ENCODE data around the gene TMC6.

Gene TMC6

GRCh38 chr17:78089576-78090281 lies 38.8 kb downstream of the TMC6 start:
- Histone ChIP-seq H3K79me1 (ENCODE audit: low read depth, low read length) (no peaks in the 10 kb centered on the region), H3K23ac (ENCODE audit: low read depth, low read length, poor library complexity) (no peak overlapping the region), H4K8ac (ENCODE audit: low read depth, low read length) (no peak overlapping the region), H2BK12ac (ENCODE audit: low read length) (no peak overlapping the region), H3K18ac (ENCODE audit: low read length) (no peak overlapping the region), H3K27ac (replicated peaks; ENCODE audit: low read length) (no peak overlapping the region), H2AK5ac (ENCODE audit: low read depth, low read length) (no peak overlapping the region), H2BK5ac (ENCODE audit: low read length) (no peak overlapping the region), H3K4ac (ENCODE audit: low read length) (no peak overlapping the region), H2BK120ac (ENCODE audit: low read depth, low read length) (no peak overlapping the region), H3K14ac (ENCODE audit: low read length) (no peak overlapping the region), H2BK15ac (ENCODE audit: low read length) (no peak overlapping the region), H3K27me3 (ENCODE audit: control insufficient read depth in 3 of 3, insufficient read depth in 3 of 3, low read depth in 1 of 3, low read length in 3 of 3) (no peaks in the 10 kb centered on the region), H2AFZ (ENCODE audit: low read length) (no peak overlapping the region), H4K91ac (ENCODE audit: low read depth, low read length, poor library complexity) (no peak overlapping the region), H3K36me3 (replicated peaks in 1 of 2; ENCODE audit: control insufficient read depth in 2 of 2, insufficient read depth in 2 of 2, low read length in 2 of 2) (peaks cover 34 to 94% of the 10 kb centered on the region in 2 donors), H3K9me3 (replicated peaks in 1 of 2; ENCODE audit: control insufficient read depth in 2 of 2, insufficient read depth in 1 of 2, low read depth in 1 of 2, low read length in 2 of 2) (no peaks in the 10 kb centered on the region), H3K9ac (ENCODE audit: low read depth, low read length, poor library complexity) (no peak overlapping the region), H3K4me2 (ENCODE audit: insufficient read depth, low read length, poor library complexity, severe bottlenecking) (no peak overlapping the region), H3K4me1 (ENCODE audit: control insufficient read depth in 2 of 2, insufficient read depth in 1 of 2, low read depth in 1 of 2, low read length in 2 of 2) (no peaks in the 10 kb centered on the region), H3K4me3 (ENCODE audit: low read length in 2 of 2) (no peak overlapping the region)
- WGBS, 2 donors (ENCODE audit: extremely low coverage in 2 of 2, insufficient read length in 2 of 2, insufficient replicate concordance in 1 of 2) = no CpG with 5 or more reads among the region's 7 CpGs
- DNase-seq (ENCODE audit: low spot score) = no peak

DNA sequence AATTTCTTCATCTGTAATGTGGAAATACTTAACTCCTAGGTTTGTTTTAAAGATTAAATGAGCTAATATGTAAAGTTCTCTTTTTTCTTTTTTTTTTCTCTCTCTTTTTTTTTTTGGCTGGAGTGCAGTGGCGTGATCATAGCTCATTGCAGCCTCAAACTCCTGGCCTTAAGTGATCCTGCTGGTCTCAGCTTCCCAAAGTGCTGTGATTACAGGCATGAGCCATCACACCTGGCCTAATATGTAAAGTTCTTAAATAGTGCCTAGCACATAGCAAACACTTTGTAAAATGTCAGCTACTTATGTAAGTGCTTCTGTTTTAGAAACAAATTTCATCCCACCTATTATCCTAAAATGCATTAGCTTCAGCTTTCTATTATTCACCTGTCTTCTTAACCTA lies 40.0 kb downstream of the TMC6 start:
- Histone ChIP-seq H3K4me2 (ENCODE audit: insufficient read depth, low read length, poor library complexity, severe bottlenecking) (no peak overlapping the region), H4K91ac (ENCODE audit: low read depth, low read length, poor library complexity) (no peak overlapping the region), H3K14ac (ENCODE audit: low read length) (no peak overlapping the region), H3K27me3 (ENCODE audit: control insufficient read depth in 3 of 3, insufficient read depth in 3 of 3, low read depth in 1 of 3, low read length in 3 of 3) (no peaks in the 10 kb centered on the region), H2AFZ (ENCODE audit: low read length) (no peak overlapping the region), H3K36me3 (replicated peaks in 1 of 2; ENCODE audit: control insufficient read depth in 2 of 2, insufficient read depth in 2 of 2, low read length in 2 of 2) (peaks cover 30 to 91% of the 10 kb centered on the region in 2 donors), H2AK5ac (ENCODE audit: low read depth, low read length) (no peak overlapping the region), H3K27ac (replicated peaks; ENCODE audit: low read length) (no peak overlapping the region), H3K4ac (ENCODE audit: low read length) (no peak overlapping the region), H3K9me3 (replicated peaks in 1 of 2; ENCODE audit: control insufficient read depth in 2 of 2, insufficient read depth in 1 of 2, low read depth in 1 of 2, low read length in 2 of 2) (no peaks in the 10 kb centered on the region), H3K79me1 (ENCODE audit: low read depth, low read length) (no peaks in the 10 kb centered on the region), H3K23ac (ENCODE audit: low read depth, low read length, poor library complexity) (no peak overlapping the region), H3K4me1 (ENCODE audit: control insufficient read depth in 2 of 2, insufficient read depth in 1 of 2, low read depth in 1 of 2, low read length in 2 of 2) (no peaks in the 10 kb centered on the region), H2BK15ac (ENCODE audit: low read length) (no peak overlapping the region), H3K18ac (ENCODE audit: low read length) (no peak overlapping the region), H2BK120ac (ENCODE audit: low read depth, low read length) (no peak overlapping the region), H2BK5ac (ENCODE audit: low read length) (no peak overlapping the region), H4K8ac (ENCODE audit: low read depth, low read length) (no peak overlapping the region), H2BK12ac (ENCODE audit: low read length) (no peak overlapping the region), H3K9ac (ENCODE audit: low read depth, low read length, poor library complexity) (no peak overlapping the region), H3K4me3 (ENCODE audit: low read length in 2 of 2) (no peak overlapping the region)
- WGBS, 2 donors (ENCODE audit: extremely low coverage in 2 of 2, insufficient read length in 2 of 2, insufficient replicate concordance in 1 of 2) = no CpG with 5 or more reads among the region's 1 CpG
- no peak for DNase-seq (ENCODE audit: low spot score)

GRCh38 chr17:78086740-78087139 lies 41.8 kb downstream of the TMC6 start:
- Histone ChIP-seq H2BK5ac (ENCODE audit: low read length) (no peak overlapping the region), H3K9ac (ENCODE audit: low read depth, low read length, poor library complexity) (peak overlapping the region; percentile 27), H4K91ac (ENCODE audit: low read depth, low read length, poor library complexity) (no peak overlapping the region), H3K4me2 (ENCODE audit: insufficient read depth, low read length, poor library complexity, severe bottlenecking) (no peak overlapping the region), H2BK12ac (ENCODE audit: low read length) (no peak overlapping the region), H2BK120ac (ENCODE audit: low read depth, low read length) (no peak overlapping the region), H4K8ac (ENCODE audit: low read depth, low read length) (no peak overlapping the region), H3K36me3 (replicated peaks in 1 of 2; ENCODE audit: control insufficient read depth in 2 of 2, insufficient read depth in 2 of 2, low read length in 2 of 2) (peaks cover 22 to 88% of the 10 kb centered on the region in 2 donors), H2AK5ac (ENCODE audit: low read depth, low read length) (no peak overlapping the region), H3K14ac (ENCODE audit: low read length) (no peak overlapping the region), H3K9me3 (replicated peaks in 1 of 2; ENCODE audit: control insufficient read depth in 2 of 2, insufficient read depth in 1 of 2, low read depth in 1 of 2, low read length in 2 of 2) (no peaks in the 10 kb centered on the region), H3K27ac (replicated peaks; ENCODE audit: low read length) (no peak overlapping the region), H3K4me3 (ENCODE audit: low read length in 2 of 2) (no peak overlapping the region), H2BK15ac (ENCODE audit: low read length) (no peak overlapping the region), H3K27me3 (ENCODE audit: control insufficient read depth in 3 of 3, insufficient read depth in 3 of 3, low read depth in 1 of 3, low read length in 3 of 3) (no peaks in the 10 kb centered on the region), H3K79me1 (ENCODE audit: low read depth, low read length) (no peaks in the 10 kb centered on the region), H3K4ac (ENCODE audit: low read length) (no peak overlapping the region), H3K23ac (ENCODE audit: low read depth, low read length, poor library complexity) (no peak overlapping the region), H2AFZ (ENCODE audit: low read length) (no peak overlapping the region), H3K18ac (ENCODE audit: low read length) (no peak overlapping the region), H3K4me1 (ENCODE audit: control insufficient read depth in 2 of 2, insufficient read depth in 1 of 2, low read depth in 1 of 2, low read length in 2 of 2) (peaks cover 0 to 6% of the 10 kb centered on the region in 2 donors)
- DNase-seq (ENCODE audit: low spot score) = no peak
- WGBS, 2 donors (ENCODE audit: extremely low coverage in 2 of 2, insufficient read length in 2 of 2, insufficient replicate concordance in 1 of 2) = no CpG with 5 or more reads among the region's 13 CpGs

DNA sequence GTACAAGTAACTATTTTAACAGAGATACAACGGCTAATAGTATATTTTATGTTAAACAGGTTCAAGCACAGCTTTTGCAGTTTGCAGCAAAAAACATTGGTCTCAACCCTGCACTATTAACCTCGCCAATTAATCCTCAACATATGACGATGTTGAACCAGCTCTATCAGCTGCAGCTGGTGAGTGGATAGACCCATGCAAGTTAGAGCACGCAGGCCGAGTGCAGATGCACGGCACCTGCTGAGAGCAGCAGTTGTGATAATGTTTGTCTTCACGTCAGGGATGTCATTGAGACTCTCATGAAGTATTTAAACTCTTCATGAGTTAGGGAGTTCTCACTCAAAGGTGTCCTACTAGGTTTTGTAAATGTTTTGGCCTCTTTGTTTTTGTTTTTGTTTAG lies 45.6 kb downstream of the TMC6 start:
- Histone ChIP-seq H3K14ac (ENCODE audit: low read length) (no peak overlapping the region), H2AFZ (ENCODE audit: low read length) (no peak overlapping the region), H4K8ac (ENCODE audit: low read depth, low read length) (no peak overlapping the region), H3K36me3 (replicated peaks in 1 of 2; ENCODE audit: control insufficient read depth in 2 of 2, insufficient read depth in 2 of 2, low read length in 2 of 2) (peaks cover 24 to 87% of the 10 kb centered on the region in 2 donors), H3K4me1 (ENCODE audit: control insufficient read depth in 2 of 2, insufficient read depth in 1 of 2, low read depth in 1 of 2, low read length in 2 of 2) (peaks cover 0 to 12% of the 10 kb centered on the region in 2 donors), H3K27ac (replicated peaks; ENCODE audit: low read length) (no peak overlapping the region), H2BK12ac (ENCODE audit: low read length) (no peak overlapping the region), H2AK5ac (ENCODE audit: low read depth, low read length) (no peak overlapping the region), H2BK15ac (ENCODE audit: low read length) (no peak overlapping the region), H3K9me3 (replicated peaks in 1 of 2; ENCODE audit: control insufficient read depth in 2 of 2, insufficient read depth in 1 of 2, low read depth in 1 of 2, low read length in 2 of 2) (peaks cover 0 to 1% of the 10 kb centered on the region in 2 donors), H3K23ac (ENCODE audit: low read depth, low read length, poor library complexity) (no peak overlapping the region), H3K9ac (ENCODE audit: low read depth, low read length, poor library complexity) (no peak overlapping the region), H4K91ac (ENCODE audit: low read depth, low read length, poor library complexity) (no peak overlapping the region), H3K4me3 (ENCODE audit: low read length in 2 of 2) (no peak overlapping the region), H3K79me1 (ENCODE audit: low read depth, low read length) (no peaks in the 10 kb centered on the region), H2BK120ac (ENCODE audit: low read depth, low read length) (no peak overlapping the region), H3K18ac (ENCODE audit: low read length) (no peak overlapping the region), H3K4me2 (ENCODE audit: insufficient read depth, low read length, poor library complexity, severe bottlenecking) (no peak overlapping the region), H2BK5ac (ENCODE audit: low read length) (no peak overlapping the region), H3K27me3 (ENCODE audit: control insufficient read depth in 3 of 3, insufficient read depth in 3 of 3, low read depth in 1 of 3, low read length in 3 of 3) (no peaks in the 10 kb centered on the region), H3K4ac (ENCODE audit: low read length) (no peak overlapping the region)
- no peak for DNase-seq (ENCODE audit: low spot score)
- WGBS, 2 donors (ENCODE audit: extremely low coverage in 2 of 2, insufficient read length in 2 of 2, insufficient replicate concordance in 1 of 2) = no CpG with 5 or more reads among the region's 7 CpGs
